Muscle of leg (tissue), 11 donors: ENCODE results near the gene PON2. TPM values are rescaled to one million over a fixed set of nuclear protein-coding genes. Genes with fewer than 3 reads are reported as not detected.

Source experiments
- DNase-seq: peaks from one replicate; pipeline ENCODE4 v3.0.0; 2013
- H3K27ac ChIP-seq: one replicate; pipeline ENCODE4 v1.5.1; 2013; ENCODE audit warnings: mild to moderate bottlenecking, low read length, control low read depth
- H3K27me3 ChIP-seq: one replicate; pipeline ENCODE4 v1.6.1; 2013; ENCODE audit warnings: low read length; ENCODE audit not compliant: control insufficient read depth, insufficient read depth
- H3K36me3 ChIP-seq: one replicate; pipeline ENCODE4 v1.6.1; 2013; ENCODE audit warnings: low read length; ENCODE audit not compliant: control insufficient read depth, insufficient read depth
- H3K4me1 ChIP-seq: one replicate; pipeline ENCODE4 v1.6.1; 2013; ENCODE audit warnings: low read length; ENCODE audit not compliant: control insufficient read depth, insufficient read depth
- H3K4me3 ChIP-seq: one replicate; pipeline ENCODE4 v1.5.1; 2013; ENCODE audit warnings: low read length, control low read depth
- H3K9me3 ChIP-seq: replicated peaks from 2 replicates; pipeline ENCODE4 v1.6.1; 2013; ENCODE audit warnings: low read depth, low read length; ENCODE audit not compliant: control insufficient read depth
- WGBS: methylation state at CpG from one replicate; pipeline ENCODE4 v1.1.5; 2013; ENCODE audit warnings: missing lambda C conversion rate; ENCODE audit not compliant: insufficient coverage; 5-methylcytosine and 5-hydroxymethylcytosine counted together
- polyA plus RNA-seq, 8 donors: library from polyadenylated mRNA; unstranded; fragments of 120-200 nt; gene quantifications; one replicate each; pipeline versions ENCODE4 v1.2.1 to v1.2.3, GENCODE V29; 2013; ENCODE audit warnings: inconsistent platforms in 1 of 8, low replicate concordance in 1 of 8; ENCODE audit not compliant: insufficient read length in 8 of 8, insufficient read depth in 1 of 8
- total RNA-seq: library from RNA; stranded (reverse); fragments of 120-200 nt; gene quantifications from one replicate; pipeline ENCODE4 v1.2.4, GENCODE V29; 2013

PON2 gene
- total and polyA plus RNA-seq, 9 donors, result 66.7 to 153 (median 81.6) TPM

- H3K9me3 ChIP-seq, result no peaks in the 10 kb centered on the region
- peaks cover 9% of the 10 kb centered on the region for H3K4me1 ChIP-seq
- DNase-seq, result no peak
- peaks cover 17% of the 10 kb centered on the region for H3K36me3 ChIP-seq
- no peak overlapping the region for H3K27ac ChIP-seq
- WGBS, result no CpG with 5 or more reads among the region's 2 CpGs
- H3K4me3 ChIP-seq, result no peak overlapping the region
- no peaks in the 10 kb centered on the region for H3K27me3 ChIP-seq
Measured at GRCh38 chr7:95430864-95431263, 4.0 kb downstream of the PON2 start.

GRCh38 chr7:95429241-95429990 is 5.4 kb downstream of the PON2 start:
- no peak for DNase-seq
- Histone ChIP-seq H3K27me3 (no peaks in the 10 kb centered on the region), H3K36me3 (peaks cover 17% of the 10 kb centered on the region), H3K4me3 (no peak overlapping the region), H3K4me1 (peaks cover 3% of the 10 kb centered on the region), H3K9me3 (no peaks in the 10 kb centered on the region), H3K27ac (no peak overlapping the region)
- WGBS, result no CpG with 5 or more reads among the region's 5 CpGs

GRCh38 chr7:95427914-95428516 is 6.8 kb downstream of the PON2 start:
- Histone ChIP-seq H3K4me1 (no peaks in the 10 kb centered on the region), H3K4me3 (no peak overlapping the region), H3K27me3 (no peaks in the 10 kb centered on the region), H3K27ac (no peak overlapping the region), H3K9me3 (no peaks in the 10 kb centered on the region), H3K36me3 (peaks cover 19% of the 10 kb centered on the region)
- no CpG with 5 or more reads among the region's 3 CpGs for WGBS
- DNase-seq, result no peak

GRCh38 chr7:95427166-95427565 is 7.7 kb downstream of the PON2 start:
- Histone ChIP-seq H3K4me1 (no peaks in the 10 kb centered on the region), H3K27ac (no peak overlapping the region), H3K27me3 (no peaks in the 10 kb centered on the region), H3K4me3 (no peak overlapping the region), H3K36me3 (peaks cover 21% of the 10 kb centered on the region), H3K9me3 (no peaks in the 10 kb centered on the region)
- no CpG with 5 or more reads among the region's 7 CpGs for WGBS
- DNase-seq, result no peak

GRCh38 chr7:95425694-95426093 is 9.1 kb downstream of the PON2 start:
- no CpG with 5 or more reads among the region's 2 CpGs for whole genome bisulfite sequencing
- H3K9me3 ChIP-seq, result no peaks in the 10 kb centered on the region
- H3K27ac ChIP-seq, result no peak overlapping the region
- no peak for DNase-seq
- peaks cover 19% of the 10 kb centered on the region for H3K36me3 ChIP-seq
- no peaks in the 10 kb centered on the region for H3K27me3 ChIP-seq
- H3K4me1 ChIP-seq, result peaks cover 7% of the 10 kb centered on the region
- H3K4me3 ChIP-seq, result no peak overlapping the region

GRCh38 chr7:95424716-95425115 is 10.1 kb downstream of the PON2 start:
- H3K9me3 ChIP-seq, result no peaks in the 10 kb centered on the region
- no peak overlapping the region for H3K27ac ChIP-seq
- H3K36me3 ChIP-seq, result peaks cover 19% of the 10 kb centered on the region
- no CpG with 5 or more reads among the region's 1 CpG for WGBS
- no peaks in the 10 kb centered on the region for H3K27me3 ChIP-seq
- no peak for DNase-seq
- H3K4me3 ChIP-seq, result no peak overlapping the region
- peaks cover 7% of the 10 kb centered on the region for H3K4me1 ChIP-seq

- H3K4me1 ChIP-seq, result peaks cover 7% of the 10 kb centered on the region
- H3K27me3 ChIP-seq, result no peaks in the 10 kb centered on the region
- DNase-seq, result no peak
Measured at GRCh38 chr7:95421847-95422444, 12.9 kb downstream of the PON2 start.

GRCh38 chr7:95421000-95421846 is 13.6 kb downstream of the PON2 start:
- DNase-seq, result no peak
- Histone ChIP-seq H3K36me3 (peaks cover 17% of the 10 kb centered on the region), H3K4me3 (no peak overlapping the region), H3K27me3 (no peaks in the 10 kb centered on the region), H3K9me3 (no peaks in the 10 kb centered on the region), H3K4me1 (peaks cover 7% of the 10 kb centered on the region), H3K27ac (no peak overlapping the region)
- 67% methylated on average over 1 of the region's 2 CpGs for WGBS

More at GRCh38 chr7:95421847-95422444, 12.9 kb downstream of the PON2 start:
- Histone ChIP-seq H3K36me3 (peaks cover 17% of the 10 kb centered on the region), H3K4me3 (no peak overlapping the region), H3K9me3 (no peaks in the 10 kb centered on the region), H3K27ac (no peak overlapping the region)

GRCh38 chr7:95412075-95412474 is 22.8 kb downstream of the PON2 start:
- WGBS, result no CpG with 5 or more reads among the region's 4 CpGs
- DNase-seq, result no peak
- H3K4me3 ChIP-seq, result no peak overlapping the region
- H3K27me3 ChIP-seq, result no peaks in the 10 kb centered on the region
- H3K36me3 ChIP-seq, result peaks cover 28% of the 10 kb centered on the region
- no peak overlapping the region for H3K27ac ChIP-seq
- no peaks in the 10 kb centered on the region for H3K4me1 ChIP-seq
- H3K9me3 ChIP-seq, result no peaks in the 10 kb centered on the region

- no peaks in the 10 kb centered on the region for H3K4me1 ChIP-seq
- H3K9me3 ChIP-seq, result no peaks in the 10 kb centered on the region
- DNase-seq, result no peak
- peaks cover 28% of the 10 kb centered on the region for H3K36me3 ChIP-seq
- no CpG with 5 or more reads among the region's 4 CpGs for WGBS
- no peak overlapping the region for H3K27ac ChIP-seq
- no peak overlapping the region for H3K4me3 ChIP-seq
- H3K27me3 ChIP-seq, result no peaks in the 10 kb centered on the region
Measured at GRCh38 chr7:95411666-95412065, 23.2 kb downstream of the PON2 start.
